K562 (cell line): Measurements from ENCODE around the gene EGR4. TPM values are rescaled to one million over a fixed set of nuclear protein-coding genes. Genes with fewer than 3 reads are reported as not detected.

Experiments
- ATAC-seq: fragments of 200-7000 bp; cut with Tn5 transposase; 3 replicates; pipeline ENCODE4 v1.9.1; 2020; ENCODE audit warnings: moderate library complexity
- BruUV-seq: library from RNA; stranded (reverse); fragments of 400-500 nt; replicated peaks from 2 replicates; lab custom pipeline; 2021; lab: Mats Ljungman, UMichigan
- CTCF ChIA-PET: fragments of 300-600 bp; formaldehyde crosslinking; extraction: SDS; loops from one replicate; lab custom pipeline; 2021; ENCODE audit warnings: low intra/inter-chr PET ratio; lab: Yijun Ruan, JAX
- POLR2A ChIA-PET: fragments of 300-600, 350-650 bp; sonication (Branson Sonifier 250); formaldehyde crosslinking; extraction: SDS; loops from one replicate; lab custom pipeline; 2021; ENCODE audit warnings: antibody characterized with exemption, inconsistent platforms; lab: Yijun Ruan, JAX
- DNase-seq, 4 experiments: peaks; one replicate each; pipeline versions ENCODE4 v3.0.0 to v3.0.0-alpha.2; 2011 to 2018; ENCODE audit warnings: low spot score in 3 of 4, mixed read lengths in 3 of 4; ENCODE audit errors: extremely low read depth in 1 of 4
- FAIRE-seq: peaks from 2 replicates; lab custom pipeline; 2011; peaks lifted over from hg19 to GRCh38; lab: Jason Lieb, UNC
- H2AFZ ChIP-seq: 2 replicates; pipeline ENCODE4 v1.6.0; 2011; ENCODE audit warnings: low read depth, low read length, control low read depth, inconsistent platforms
- H3K27ac ChIP-seq: fragments of 200-600 bp; 3 replicates; pipeline ENCODE4 v1.8.0; 2011; ENCODE audit warnings: low read depth, mild to moderate bottlenecking, control low read depth, inconsistent platforms, low read length, moderate library complexity, mixed read lengths; ENCODE audit errors: extremely low read depth
- H3K27me3 ChIP-seq, 2 experiments: fragments of 300-600 bp in 1 of 2; 2 replicates in 1 of 2; 3 replicates in 1 of 2; pipeline versions ENCODE4 v1.6.0 to v1.8.0; 2011; ENCODE audit warnings: inconsistent platforms in 2 of 2, low read length in 2 of 2, mild to moderate bottlenecking in 1 of 2, mixed read lengths in 1 of 2, moderate library complexity in 1 of 2; ENCODE audit not compliant: control insufficient read depth in 2 of 2, insufficient read depth in 2 of 2
- H3K36me3 ChIP-seq: fragments of 300-600 bp; 3 replicates; pipeline ENCODE4 v1.8.0; 2011; ENCODE audit warnings: mild to moderate bottlenecking, low read length, inconsistent platforms; ENCODE audit not compliant: control insufficient read depth, insufficient read depth
- H3K4me1 ChIP-seq, 2 experiments: fragments of 200-600 bp in 1 of 2; replicated peaks in 1 of 2; 2 replicates in 1 of 2; 3 replicates in 1 of 2; pipeline versions ENCODE4 v1.5.1 to v1.8.0; 2011; ENCODE audit warnings: inconsistent platforms in 2 of 2, low read length in 2 of 2, mild to moderate bottlenecking in 1 of 2, mixed read lengths in 1 of 2, moderate library complexity in 1 of 2; ENCODE audit not compliant: control insufficient read depth in 2 of 2, insufficient read depth in 2 of 2
- H3K4me2 ChIP-seq: 2 replicates; pipeline ENCODE4 v1.6.1; 2011; ENCODE audit warnings: low read length, control low read depth, inconsistent platforms, mixed read lengths; ENCODE audit not compliant: insufficient read depth
- H3K4me3 ChIP-seq: fragments of 200-600 bp; sonication (generic), shearing (Covaris generic); 2 replicates; pipeline ENCODE4 v1.5.1; 2016; ENCODE audit warnings: control low read depth, inconsistent platforms
- H3K79me2 ChIP-seq: fragments of 200-600 bp; 3 replicates; pipeline ENCODE4 v1.8.0; 2011; ENCODE audit warnings: low read length, inconsistent platforms; ENCODE audit not compliant: control insufficient read depth, insufficient read depth
- H3K9ac ChIP-seq, 2 experiments: 2 replicates each; pipeline versions ENCODE4 v1.6.0 to v1.6.1; 2011; ENCODE audit warnings: low read depth in 2 of 2, low read length in 2 of 2, control low read depth in 1 of 2, inconsistent platforms in 1 of 2, mild to moderate bottlenecking in 1 of 2, mixed read lengths in 1 of 2; ENCODE audit not compliant: insufficient read depth in 1 of 2
- H3K9me1 ChIP-seq: one replicate; pipeline ENCODE4 v1.6.0; 2011; ENCODE audit warnings: inconsistent platforms, mild to moderate bottlenecking, low read length, moderate library complexity; ENCODE audit not compliant: control insufficient read depth, insufficient read depth
- H3K9me3 ChIP-seq: replicated peaks from 2 replicates; pipeline ENCODE4 v1.5.1; 2011; ENCODE audit warnings: low read depth, low read length, inconsistent platforms; ENCODE audit not compliant: control insufficient read depth, insufficient read depth
- H4K20me1 ChIP-seq: replicated peaks from 2 replicates; pipeline ENCODE4 v1.6.1; 2011; ENCODE audit warnings: low read length, inconsistent platforms, mixed read lengths; ENCODE audit not compliant: control insufficient read depth, insufficient read depth
- CTCF ChIP-seq, 3 experiments: IDR thresholded peaks in 2 of 3; conservative IDR thresholded peaks in 1 of 3; 2 replicates each; pipeline ENCODE4 v1.5.1; 2011 to 2012; ENCODE audit warnings: low read length in 3 of 3, mild to moderate bottlenecking in 3 of 3, control low read depth in 2 of 3, improper control_type of control experiment in 1 of 3, inconsistent platforms in 1 of 3, low read depth in 1 of 3, mixed read lengths in 1 of 3, moderate library complexity in 1 of 3; ENCODE audit not compliant: insufficient read depth in 2 of 3
- MYC ChIP-seq, 2 experiments: fragments of 250-450 bp in 1 of 2; sonication (Bioruptor Pico) in 1 of 2; IDR thresholded peaks; 2 replicates each; pipeline versions ENCODE4 v1.5.1 to v1.6.1; 2012 to 2021; ENCODE audit warnings: low read depth in 2 of 2, borderline replicate concordance in 1 of 2, improper control_type of control experiment in 1 of 2, low read length in 1 of 2, mild to moderate bottlenecking in 1 of 2, moderate library complexity in 1 of 2
- RAD21 ChIP-seq, 2 experiments: fragments of 250-450 bp in 1 of 2; fragments of 450-650 bp in 1 of 2; sonication (Bioruptor Pico) in 1 of 2; formaldehyde crosslinking in 1 of 2; IDR thresholded peaks in 1 of 2; conservative IDR thresholded peaks in 1 of 2; 2 replicates each; pipeline versions ENCODE4 v1.4.0 to v1.8.0; 2020 to 2022; ENCODE audit warnings: mild to moderate bottlenecking in 2 of 2, moderate library complexity in 1 of 2
- RFX1 ChIP-seq: fragments of 450-650 bp; IDR thresholded peaks from 2 replicates; pipeline ENCODE4 v1.6.1; 2016; ENCODE audit warnings: mild to moderate bottlenecking, moderate library complexity
- ZNF41 ChIP-seq: fragments of 250-450 bp; sonication (Bioruptor Pico); conservative IDR thresholded peaks from 2 replicates; pipeline ENCODE4 v1.4.0; 2020; ENCODE audit warnings: mild to moderate bottlenecking
- WGBS: fragments of 100-300 bp; shearing (Covaris generic); methylation state at CpG from one replicate; pipeline ENCODE4 v1.1.6; 2016; ENCODE audit warnings: low coverage, mixed read lengths; ENCODE audit not compliant: insufficient coverage; ENCODE audit errors: missing lambda C conversion rate; 5-methylcytosine and 5-hydroxymethylcytosine counted together
- in situ Hi-C: fragments of 300-500 bp; cut with MboI; formaldehyde crosslinking; loops from 4 replicates; pipeline ENCODE4 v1.15.0; 2018; ENCODE audit warnings: inconsistent platforms, mixed read lengths
- intact Hi-C: fragments of 100-400 bp; cut with micrococcal nuclease; formaldehyde crosslinking; loops from 2 replicates; pipeline ENCODE4 v1.14.2; 2022
- polyA plus RNA-seq, 8 experiments: library from polyadenylated mRNA; depleted of rRNA in 4 of 8; stranded (reverse) in 5 of 8; unstranded in 3 of 8; fragments of >200 nt; fragmentation: Nextera tagmentation in 2 of 8; fragmentation: Illumina TruSeq in 1 of 8; extraction: Ambion mirVana in 2 of 8; extraction: Trizol in 1 of 8; gene quantifications; 2 replicates each; pipeline versions ENCODE4 v1.2.1 to v1.2.3, GENCODE V29; 2011 to 2014; ENCODE audit warnings: inconsistent platforms in 1 of 8, missing spikeins in 1 of 8
- total RNA-seq, 7 experiments: library from RNA; depleted of rRNA in 6 of 7; stranded (reverse); fragments of >200 nt in 6 of 7; fragmentation: Illumina TruSeq in 2 of 7; extraction: Trizol in 2 of 7; gene quantifications; 2 replicates each; pipeline versions ENCODE4 v1.2.1 to v1.2.3, GENCODE V29; 2011 to 2021; ENCODE audit warnings: low replicate concordance in 1 of 7

EGR4 gene
- total and polyA plus RNA-seq, 9 of the 15 experiments (the other 6 are each of a cell fraction or from before 2014, with no cell fraction given) = not detected

GRCh38 chr2:73289304-73289703, 4.0 kb downstream of the EGR4 start (continued):
- TF ChIP-seq CTCF (IDR thresholded peaks at IDR 0.05 in 2 of 3, conservative IDR thresholded peaks at IDR 0.05 in 1 of 3; ENCODE audit: insufficient read depth in 2 of 3, low read depth in 1 of 3, low read length in 3 of 3) = peak in 2 of 3 experiments; percentile 8 to 32; a peak in 2 of 6 replicates
- peak in 1 of 2 experiments; percentile 11; a peak in 1 of 4 replicates for TF ChIP-seq RAD21 (CRISPR knock-in tag; conservative IDR thresholded peaks at IDR 0.05 in 1 of 2, IDR thresholded peaks at IDR 0.05 in 1 of 2)
- TF ChIP-seq MYC (IDR thresholded peaks at IDR 0.05; ENCODE audit: low read depth, low read length) = no peak
- no peak for TF ChIP-seq MYC (CRISPR knock-in tag; IDR thresholded peaks at IDR 0.05; ENCODE audit: borderline replicate concordance, low read depth)

GRCh38 chr2:73286134-73286655, 7.2 kb downstream of the EGR4 start:
- no peak overlapping the region for H2AFZ ChIP-seq
- no peaks in the 10 kb centered on the region for H3K27me3 ChIP-seq
- H3K36me3 ChIP-seq = 0 out of 3 replicates have a peak, but pooled peaks cover under 1% of the 10 kb centered on the region
- FAIRE-seq = no peak
- peaks cover 7% of the 10 kb centered on the region for H3K79me2 ChIP-seq
- BruUV-seq = no TSS peak
- H4K20me1 ChIP-seq = peaks cover 3% of the 10 kb centered on the region; the same call in 1 of the 2 replicates
- H3K4me1 ChIP-seq = peaks cover 3 to 23% of the 10 kb centered on the region in 2 experiments; a peak in 4 of 5 replicates
- H3K9ac ChIP-seq = no peak overlapping the region
- H3K9me3 ChIP-seq = no peaks in the 10 kb centered on the region
- in situ Hi-C loops (no loop called here), intact Hi-C loops (no loop called here)
- no peak overlapping the region for H3K4me3 ChIP-seq
- H3K9me1 ChIP-seq = no peaks in the 10 kb centered on the region
- no peak for TF ChIP-seq ZNF41
- TF ChIP-seq RFX1 = peak; percentile 9; the same call in 1 of the 2 replicates
- no peak for DNase-seq
- H3K4me2 ChIP-seq = no peak overlapping the region
- WGBS = 38% methylated on average over 3 of the region's 3 CpGs
- ChIA-PET POLR2A (interaction anchor here (0.8 kb wide), 1 partner anchor 8 kb away, joined by 3 read pairs; no protein-coding TSS in a partner anchor), CTCF (no interaction called here)
- no peak for ATAC-seq
- H3K27ac ChIP-seq = no peak overlapping the region
